Measurements from ENCODE around the gene CIAO2A.

CIAO2A gene

DNA sequence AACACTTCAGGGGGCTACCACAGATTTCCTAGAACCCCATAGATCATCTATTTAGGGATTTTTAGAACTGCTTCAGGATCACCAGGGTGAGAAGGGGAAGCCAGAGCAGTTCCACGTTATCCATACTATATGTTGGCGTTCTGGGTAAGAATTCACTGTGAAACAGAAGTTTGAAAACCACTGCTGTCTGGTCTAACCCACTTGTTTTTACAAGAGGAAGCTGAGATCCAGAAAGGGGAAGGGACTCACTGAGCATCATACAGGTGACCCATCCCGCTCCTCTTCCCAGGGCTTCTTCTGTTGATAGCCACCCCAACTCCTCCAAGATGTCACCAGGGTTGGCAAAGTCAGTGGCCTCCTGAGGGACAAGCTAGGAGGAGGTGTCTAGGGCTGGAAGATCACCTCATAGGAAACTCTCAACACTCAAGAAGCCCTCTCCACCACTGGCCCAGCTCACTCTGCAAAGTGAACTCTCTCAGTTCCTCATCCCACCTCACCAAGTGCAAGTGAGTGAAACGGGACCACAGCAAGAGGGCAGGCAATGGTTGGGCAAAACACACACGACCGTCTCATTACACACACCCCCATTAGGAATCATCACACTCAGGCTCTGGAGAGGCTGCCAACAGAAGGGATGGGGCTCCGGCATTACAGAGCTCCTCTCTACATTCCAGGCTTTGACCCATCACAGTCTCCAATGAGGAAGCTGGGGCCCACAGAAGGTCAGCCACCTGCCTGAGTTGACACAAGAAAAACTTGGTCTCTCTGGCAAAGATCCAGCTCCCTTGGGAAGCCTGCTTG lies 49.1 kb downstream of the CIAO2A start:
- no peak for DNase-seq (ENCODE audit: low spot score)

DNA sequence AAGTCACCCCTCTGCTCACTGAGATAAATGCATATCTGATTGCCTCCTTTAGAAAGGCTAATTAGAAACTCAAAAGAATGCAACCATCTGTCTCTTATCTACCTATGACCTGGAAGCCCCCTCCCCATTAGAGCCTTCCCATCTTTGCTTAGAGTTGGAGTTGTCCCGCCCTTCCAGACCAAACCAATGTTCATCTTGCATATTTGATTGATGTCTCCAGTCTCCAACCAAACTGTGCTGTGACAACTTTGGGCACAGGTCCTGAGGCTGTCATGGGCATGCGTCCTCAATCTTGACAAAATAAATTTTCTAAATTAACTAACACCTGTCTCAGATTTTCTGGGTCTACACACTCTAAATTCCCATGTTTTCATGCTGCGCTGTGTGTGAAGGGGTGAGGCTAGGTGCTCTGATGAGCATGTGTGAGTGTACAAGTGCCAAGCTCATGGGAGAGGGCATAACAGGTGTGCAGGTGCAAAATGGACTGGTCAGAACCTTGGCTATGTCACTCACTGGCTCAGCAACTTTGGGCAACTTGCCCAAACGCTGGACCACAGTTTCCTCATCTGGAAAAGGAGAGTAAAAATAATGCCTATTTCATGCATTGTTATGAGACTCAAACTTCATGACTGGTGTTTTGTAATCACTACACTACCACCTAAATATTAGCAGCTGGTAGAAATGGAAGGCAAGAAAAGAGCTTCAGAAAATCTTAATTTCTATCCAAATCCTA lies 54.6 kb downstream of the CIAO2A start:
- no peak for DNase-seq (ENCODE audit: low spot score)

DNA sequence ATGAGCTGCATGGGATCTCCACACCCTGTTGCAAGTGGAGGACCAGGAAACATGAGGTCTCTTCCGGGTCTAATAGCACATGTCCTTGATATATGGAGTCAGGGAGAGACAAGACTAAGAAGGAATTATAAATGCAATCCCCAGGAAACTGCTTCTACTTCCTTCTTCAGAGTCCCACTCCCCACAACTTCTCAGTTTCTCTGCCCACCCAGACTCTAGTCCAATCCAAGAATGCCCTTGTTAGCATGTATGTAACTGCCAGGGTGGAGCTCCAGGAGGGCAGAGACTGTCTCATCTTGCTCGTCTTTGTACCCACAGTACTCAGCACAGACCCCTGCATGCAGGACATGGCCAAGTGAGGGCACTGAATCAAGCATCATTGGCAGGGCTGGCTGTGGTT lies 55.7 kb downstream of the CIAO2A start:
- DNase-seq (ENCODE audit: low spot score): no peak

DNA sequence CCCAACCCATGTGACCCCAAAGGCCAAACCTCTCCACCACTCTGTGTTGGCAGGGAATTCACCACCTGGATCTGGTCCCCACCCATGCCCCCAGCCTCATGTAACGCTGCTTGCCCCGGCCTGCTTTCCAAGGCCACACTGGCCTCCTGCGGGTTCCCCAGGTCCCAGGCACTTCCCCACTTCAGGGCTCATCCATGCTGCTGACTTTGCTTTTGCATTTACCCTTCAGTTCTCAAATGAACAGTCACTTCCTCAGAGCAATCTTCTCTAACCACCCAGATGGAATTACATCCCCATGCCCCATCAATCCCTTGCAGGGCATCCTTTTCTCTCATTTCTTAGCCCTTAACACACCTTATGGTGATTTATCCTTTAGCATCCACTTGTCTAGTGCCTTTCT lies 56.5 kb downstream of the CIAO2A start:
- DNase-seq (ENCODE audit: low spot score): no peak

DNA sequence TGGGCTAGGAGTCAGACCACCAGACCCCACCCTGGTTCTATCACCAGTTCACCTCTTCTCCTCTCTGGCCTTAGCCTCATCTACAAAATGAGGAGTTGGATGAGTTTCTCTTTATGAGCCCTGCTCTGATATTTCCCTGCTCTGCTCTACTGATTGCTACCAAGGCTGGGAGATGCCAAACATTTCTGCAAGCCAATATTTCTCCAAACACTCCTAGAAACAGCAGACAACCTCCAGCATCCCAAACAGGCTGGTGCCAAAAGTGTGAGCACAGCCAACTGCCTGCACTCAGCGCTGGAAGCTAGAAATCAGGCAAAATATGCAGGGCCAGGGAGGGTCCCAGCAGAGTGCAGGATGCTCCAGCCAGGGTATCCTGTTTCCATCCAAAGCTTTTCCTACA lies 58.1 kb downstream of the CIAO2A start:
- DNase-seq (ENCODE audit: low spot score): no peak

DNA sequence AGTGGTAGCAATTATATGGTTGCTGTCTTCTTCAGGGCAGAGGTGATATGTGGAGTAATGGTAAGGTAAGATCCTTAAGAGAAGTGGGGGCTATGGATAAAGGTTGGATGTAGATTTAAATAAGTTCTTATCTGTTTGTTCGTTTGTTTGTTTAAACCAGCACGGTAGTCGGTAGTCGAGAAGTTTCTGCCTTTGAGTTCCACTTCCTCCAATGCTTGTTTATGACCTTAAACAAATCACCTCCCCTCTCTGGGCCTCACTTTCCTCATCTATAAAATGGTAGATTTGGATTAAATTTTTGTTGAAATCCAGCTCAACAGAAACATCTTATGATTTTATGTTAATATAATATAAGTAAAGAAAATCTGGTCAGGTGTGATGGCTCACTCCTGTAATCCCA lies 59.1 kb downstream of the CIAO2A start:
- DNase-seq (ENCODE audit: low spot score): no peak

DNA sequence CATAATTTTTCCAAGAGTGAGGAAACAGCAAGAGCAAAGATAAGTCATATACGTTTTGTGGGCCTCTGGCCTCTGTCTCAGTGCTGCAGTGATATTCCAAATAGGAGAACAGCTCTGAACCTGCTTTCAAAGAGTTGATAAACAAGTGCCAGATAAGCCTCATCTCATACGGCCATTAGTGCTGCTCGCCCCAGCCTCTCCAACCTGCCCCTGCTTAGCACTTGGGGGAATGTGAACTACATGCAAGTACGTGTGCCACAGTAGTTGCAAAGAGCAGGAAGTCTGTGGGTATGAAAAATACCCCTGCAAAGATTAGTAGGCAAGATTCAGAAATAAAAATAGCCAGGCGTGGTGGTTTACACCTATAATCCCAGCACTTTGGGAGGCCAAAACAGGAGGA lies 61.3 kb downstream of the CIAO2A start:
- no peak for DNase-seq (ENCODE audit: low spot score)

DNA sequence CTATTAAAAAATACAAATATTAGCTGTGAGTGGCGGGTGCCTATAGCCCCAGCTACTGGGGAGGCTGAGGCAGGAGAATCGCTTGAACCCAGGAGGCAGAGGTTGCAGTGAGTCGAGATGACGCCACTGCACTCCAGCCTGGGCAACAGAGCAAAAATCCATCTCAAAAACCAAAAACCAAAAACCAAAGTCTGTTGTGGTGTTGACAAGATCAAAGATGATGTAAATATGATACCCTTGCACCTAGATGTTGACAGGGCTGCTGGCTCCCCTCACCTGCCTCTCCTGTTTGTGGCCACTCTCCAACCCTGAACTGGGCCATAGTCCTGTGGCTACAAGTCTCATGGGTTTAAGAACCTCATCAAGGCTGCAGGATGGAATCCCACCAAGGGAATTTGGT lies 63.5 kb downstream of the CIAO2A start:
- DNase-seq (ENCODE audit: low spot score): no peak

DNA sequence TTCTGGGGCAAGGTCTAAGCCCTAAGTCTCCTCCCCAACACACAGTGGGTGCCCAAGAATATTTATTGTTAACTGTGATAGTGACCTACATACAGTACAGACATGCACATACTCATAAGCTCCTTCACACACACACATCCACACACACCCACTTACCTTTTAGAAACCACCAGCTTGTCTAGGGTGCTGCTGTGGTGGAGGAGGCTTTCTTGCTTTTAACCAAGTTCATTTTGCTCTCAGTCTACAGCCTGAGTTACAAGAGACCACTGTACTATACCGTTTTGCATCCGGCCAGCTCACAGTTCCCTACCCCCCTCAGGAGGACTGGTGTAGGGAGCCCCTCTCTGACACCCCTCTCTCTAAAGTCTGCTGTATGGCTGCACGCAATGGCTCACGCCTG lies 64.0 kb downstream of the CIAO2A start:
- DNase-seq (ENCODE audit: low spot score): no peak

DNA sequence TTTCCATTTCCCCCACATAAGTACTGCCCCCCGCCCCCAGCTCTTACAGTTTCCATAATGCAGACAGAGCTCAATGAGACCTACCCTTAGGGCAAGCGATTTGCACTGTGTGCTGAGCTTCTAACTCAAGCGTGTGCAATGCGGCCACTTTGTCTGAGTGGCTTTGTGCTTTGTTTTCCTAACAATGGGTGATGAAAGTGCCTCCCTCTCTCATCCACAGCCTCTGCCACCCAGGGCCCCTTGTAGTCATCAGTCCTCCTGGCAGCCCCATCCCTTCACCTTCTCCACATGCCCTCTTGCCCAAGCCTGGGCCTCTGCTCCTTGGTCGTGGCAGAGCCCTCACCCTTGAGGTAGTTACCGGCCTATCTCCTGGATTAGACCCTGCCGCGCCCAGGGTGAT lies 64.5 kb downstream of the CIAO2A start:
- no peak for DNase-seq (ENCODE audit: low spot score)

DNA sequence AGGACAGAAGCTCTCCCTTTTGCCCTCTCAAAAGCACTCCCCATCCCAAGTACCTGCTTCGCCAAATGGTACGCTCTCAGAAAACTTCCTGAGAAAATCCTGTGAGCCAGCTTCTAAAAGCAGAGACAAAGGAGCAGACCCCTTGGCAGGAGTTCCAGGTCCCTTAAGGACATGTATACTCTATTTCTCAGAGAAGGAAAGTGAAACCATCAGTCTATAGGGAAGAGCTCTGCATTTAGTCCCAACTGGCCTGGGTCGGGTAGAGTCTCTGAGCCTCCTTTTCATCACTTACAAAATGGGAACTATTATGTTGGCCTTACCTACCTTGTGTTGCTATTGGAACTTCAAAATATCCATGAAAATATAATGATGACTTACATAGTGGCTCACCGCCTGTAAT lies 67.0 kb downstream of the CIAO2A start:
- DNase-seq (ENCODE audit: low spot score): no peak

DNA sequence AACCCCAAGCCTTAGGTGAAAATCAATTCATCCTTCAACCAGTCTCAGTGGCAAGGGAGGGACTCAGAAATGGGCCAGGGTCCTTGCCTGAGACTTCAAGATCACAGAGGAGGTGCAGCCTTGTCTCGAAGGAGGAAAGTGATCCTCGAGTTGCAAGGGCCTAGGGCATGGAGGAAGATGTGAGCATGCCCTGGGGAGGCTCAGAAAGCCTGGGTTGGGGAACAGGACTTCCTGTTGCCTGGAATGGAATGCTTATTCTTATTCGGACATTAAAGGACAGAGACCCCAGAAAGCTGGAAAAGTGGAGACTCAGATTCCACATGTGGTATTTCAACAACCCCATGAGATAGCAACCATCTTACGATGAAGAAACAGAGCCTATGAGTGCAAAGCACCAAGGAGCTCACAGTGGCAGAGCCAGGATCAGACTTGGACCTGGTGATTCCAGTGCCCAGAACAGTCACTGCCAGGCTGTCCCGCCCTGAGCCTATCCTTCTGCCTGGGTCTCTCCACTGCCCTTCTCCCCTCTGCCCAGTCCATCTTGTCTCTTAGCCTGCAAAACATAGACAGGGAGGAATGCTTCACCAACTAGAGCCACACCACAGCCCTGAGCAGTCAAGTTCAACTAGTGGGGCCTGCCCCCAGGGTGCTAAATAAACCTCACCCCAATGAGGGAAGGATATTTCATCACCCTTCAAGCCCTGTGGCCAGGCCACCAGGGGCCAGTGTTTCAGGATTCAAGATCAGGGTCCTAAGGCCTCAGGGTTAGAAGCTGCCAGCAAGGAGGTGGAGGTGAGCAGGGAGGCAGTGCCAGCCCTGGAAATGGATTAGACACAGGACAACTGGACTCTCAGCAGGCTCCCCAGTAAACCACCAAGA lies 69.2 kb downstream of the CIAO2A start:
- no peak for DNase-seq (ENCODE audit: low spot score)

DNA sequence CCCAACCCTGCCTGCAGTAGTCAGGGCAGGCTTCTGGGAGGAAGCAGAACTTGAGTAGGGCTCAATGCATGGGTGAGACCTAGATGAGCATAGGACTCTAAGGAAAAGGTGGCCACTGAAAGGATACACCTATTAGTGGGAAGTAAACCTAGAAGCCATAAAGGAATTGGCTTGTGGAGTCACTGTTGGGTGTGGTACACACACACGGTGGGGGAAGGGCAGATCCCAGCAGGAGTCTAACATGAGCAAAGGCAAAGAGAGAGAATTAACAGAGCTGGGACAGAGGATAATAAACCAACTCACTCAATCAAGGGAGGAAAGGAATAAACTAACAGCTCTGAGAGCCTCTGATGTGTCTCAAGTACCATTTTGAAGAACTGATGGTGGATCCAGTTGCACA lies 70.4 kb downstream of the CIAO2A start:
- DNase-seq (ENCODE audit: low spot score): no peak

DNA sequence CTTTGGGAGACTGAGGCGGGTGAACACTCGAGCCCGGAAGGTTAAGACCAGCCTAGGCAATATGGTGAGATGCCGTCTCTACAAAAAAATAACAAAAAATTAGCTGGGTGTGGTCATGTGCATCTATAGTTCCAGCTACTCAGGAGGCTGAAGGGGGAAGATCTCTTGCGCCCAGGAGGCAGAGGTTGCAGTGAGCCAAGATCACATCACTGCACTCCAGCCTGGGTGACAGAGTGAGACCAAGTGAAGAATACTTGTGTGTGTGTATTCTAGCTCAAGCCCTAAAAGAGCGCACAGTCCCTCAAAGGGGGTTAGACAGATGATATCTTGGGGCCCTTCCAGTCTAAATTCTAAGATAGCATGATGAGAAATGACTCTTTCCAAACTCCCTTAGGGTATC lies 71.1 kb downstream of the CIAO2A start:
- DNase-seq (ENCODE audit: low spot score): no peak

Small RNA genes within 50 kb of the gene (small RNA-seq; reads per million reads assigned to genes)
- gene RF00019: 0 reads per million in 2 experiments
